IPS-18a (cell line): ENCODE data around the gene HRH3.

Experiments used
- H3K27ac ChIP-seq: one replicate; pipeline ENCODE4 v1.5.1; 2013; ENCODE audit warnings: low read length
- H3K27me3 ChIP-seq: one replicate; pipeline ENCODE4 v1.6.1; 2013; ENCODE audit warnings: mild to moderate bottlenecking, low read length; ENCODE audit not compliant: control insufficient read depth, insufficient read depth
- H3K36me3 ChIP-seq: one replicate; pipeline ENCODE4 v1.6.1; 2013; ENCODE audit warnings: low read depth, low read length; ENCODE audit not compliant: control insufficient read depth
- H3K4me1 ChIP-seq: one replicate; pipeline ENCODE4 v1.6.1; 2013; ENCODE audit warnings: low read depth, low read length; ENCODE audit not compliant: control insufficient read depth
- H3K4me3 ChIP-seq: one replicate; pipeline ENCODE4 v1.5.1; 2013; ENCODE audit warnings: low read length
- H3K9ac ChIP-seq: one replicate; pipeline ENCODE4 v1.6.1; 2013; ENCODE audit warnings: mild to moderate bottlenecking, low read length, moderate library complexity
- H3K9me3 ChIP-seq: one replicate; pipeline ENCODE4 v1.6.1; 2013; ENCODE audit warnings: low read depth, low read length; ENCODE audit not compliant: control insufficient read depth

The HRH3 gene

DNA sequence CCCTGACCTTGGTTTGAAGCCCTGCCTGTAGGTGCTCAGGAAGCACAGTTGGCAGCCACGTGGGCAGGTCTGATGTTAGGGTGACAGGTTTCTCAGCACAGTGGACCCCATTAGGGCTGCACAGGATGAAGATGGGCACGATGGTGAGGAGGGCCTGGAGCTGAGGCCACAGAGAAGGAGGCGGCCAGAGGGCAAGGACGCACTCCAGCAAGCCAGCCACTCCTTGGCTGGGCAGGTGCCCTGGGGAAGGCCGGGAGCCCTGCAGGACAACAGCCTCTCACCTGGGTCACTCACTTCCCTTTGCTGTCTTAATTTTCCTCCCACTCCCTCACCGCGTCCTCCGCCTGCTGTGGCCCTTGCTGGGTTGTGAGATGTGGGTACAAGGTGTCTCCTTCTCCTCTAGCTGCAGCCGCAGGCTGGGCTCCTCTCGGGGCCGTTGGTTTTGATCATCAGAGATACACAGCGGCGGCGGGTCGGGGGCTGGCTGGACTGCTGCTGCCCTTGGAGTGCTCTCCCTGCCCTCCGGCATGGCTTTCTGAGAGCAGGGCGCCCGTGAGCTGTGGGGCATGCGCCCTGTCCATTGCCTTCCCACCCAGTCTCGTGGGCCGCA, 23.9 kb upstream of the HRH3 start:
- no peak overlapping the region for H3K9ac ChIP-seq
- H3K27me3 ChIP-seq: no peaks in the 10 kb centered on the region
- no peaks in the 10 kb centered on the region for H3K9me3 ChIP-seq
- no peaks in the 10 kb centered on the region for H3K4me1 ChIP-seq
- no peaks in the 10 kb centered on the region for H3K36me3 ChIP-seq
- no peak overlapping the region for H3K27ac ChIP-seq
- H3K4me3 ChIP-seq: no peak overlapping the region

DNA sequence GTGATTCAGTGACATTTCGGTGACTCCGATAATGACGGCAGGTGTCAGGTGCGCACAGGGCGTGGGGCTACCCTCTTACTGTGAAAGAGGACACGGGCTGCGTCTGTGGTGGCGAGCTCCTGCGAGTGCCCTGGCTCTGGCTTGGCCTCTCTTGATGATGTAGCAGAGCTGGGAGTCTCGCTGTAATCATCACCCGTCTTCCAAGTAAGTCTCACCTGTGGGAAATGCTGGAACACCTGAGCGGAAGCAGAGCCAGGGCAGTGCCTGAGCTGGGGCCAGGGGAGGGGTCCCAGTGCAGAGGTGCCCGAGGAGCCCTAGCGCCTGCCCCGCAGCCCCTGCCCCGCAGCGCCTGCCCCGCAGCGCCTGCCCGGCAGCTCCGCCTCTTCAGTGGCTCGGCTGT, 23.0 kb upstream of the HRH3 start:
- H3K27ac ChIP-seq: no peak overlapping the region

DNA sequence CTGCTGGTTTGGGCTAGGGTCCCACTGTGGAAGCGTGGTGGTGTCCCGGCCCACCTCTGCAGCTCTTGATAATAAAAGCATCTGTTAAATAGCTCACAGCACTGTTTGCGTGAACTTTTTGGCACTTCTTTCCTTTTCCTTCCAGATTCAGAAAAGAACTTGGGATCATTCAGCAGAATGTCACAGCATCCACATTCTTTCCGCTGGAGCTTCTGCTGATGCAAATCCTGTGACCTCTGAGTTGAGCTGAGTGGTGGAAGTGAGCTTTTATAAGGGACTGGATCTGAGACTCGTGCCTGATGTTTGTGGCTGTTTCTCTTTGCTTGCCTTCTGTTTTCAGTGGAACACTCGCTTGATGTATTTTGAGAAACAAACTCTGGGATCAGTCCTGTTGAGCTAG, 22.1 kb upstream of the HRH3 start:
- Histone ChIP-seq H3K36me3 (no peaks in the 10 kb centered on the region), H3K9me3 (no peaks in the 10 kb centered on the region), H3K4me3 (no peak overlapping the region), H3K27me3 (no peaks in the 10 kb centered on the region), H3K9ac (no peak overlapping the region), H3K27ac (no peak overlapping the region), H3K4me1 (peaks cover 5% of the 10 kb centered on the region)

More for the DNA sequence above, 23.0 kb upstream of the HRH3 start:
- no peaks in the 10 kb centered on the region for H3K4me1 ChIP-seq
- no peak overlapping the region for H3K9ac ChIP-seq
- H3K36me3 ChIP-seq: no peaks in the 10 kb centered on the region
- H3K27me3 ChIP-seq: no peaks in the 10 kb centered on the region
- H3K4me3 ChIP-seq: no peak overlapping the region
- no peaks in the 10 kb centered on the region for H3K9me3 ChIP-seq

DNA sequence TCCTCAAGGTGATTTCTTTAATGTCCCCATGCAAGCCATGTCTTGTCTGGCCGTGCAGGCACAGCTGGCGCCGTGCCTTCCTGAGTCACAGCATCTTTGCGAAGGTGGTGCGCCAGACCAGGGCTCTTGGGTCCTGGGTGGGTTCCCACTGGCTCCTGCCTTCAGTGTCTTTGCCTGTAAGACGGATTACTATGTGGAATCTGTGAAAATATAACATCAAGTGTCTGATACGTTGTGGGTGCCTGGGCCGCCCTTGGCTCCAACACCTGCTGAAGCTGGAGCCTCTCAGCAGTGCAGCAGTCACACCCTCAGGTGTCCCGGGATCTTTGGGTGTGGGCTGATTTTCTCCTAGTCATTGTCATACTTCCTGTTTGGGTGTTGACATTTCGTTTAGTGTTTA, 21.4 kb upstream of the HRH3 start:
- no peaks in the 10 kb centered on the region for H3K36me3 ChIP-seq
- no peak overlapping the region for H3K27ac ChIP-seq
- no peaks in the 10 kb centered on the region for H3K27me3 ChIP-seq
- peaks cover 5% of the 10 kb centered on the region for H3K4me1 ChIP-seq
- H3K4me3 ChIP-seq: no peak overlapping the region
- H3K9ac ChIP-seq: no peak overlapping the region
- H3K9me3 ChIP-seq: no peaks in the 10 kb centered on the region

DNA sequence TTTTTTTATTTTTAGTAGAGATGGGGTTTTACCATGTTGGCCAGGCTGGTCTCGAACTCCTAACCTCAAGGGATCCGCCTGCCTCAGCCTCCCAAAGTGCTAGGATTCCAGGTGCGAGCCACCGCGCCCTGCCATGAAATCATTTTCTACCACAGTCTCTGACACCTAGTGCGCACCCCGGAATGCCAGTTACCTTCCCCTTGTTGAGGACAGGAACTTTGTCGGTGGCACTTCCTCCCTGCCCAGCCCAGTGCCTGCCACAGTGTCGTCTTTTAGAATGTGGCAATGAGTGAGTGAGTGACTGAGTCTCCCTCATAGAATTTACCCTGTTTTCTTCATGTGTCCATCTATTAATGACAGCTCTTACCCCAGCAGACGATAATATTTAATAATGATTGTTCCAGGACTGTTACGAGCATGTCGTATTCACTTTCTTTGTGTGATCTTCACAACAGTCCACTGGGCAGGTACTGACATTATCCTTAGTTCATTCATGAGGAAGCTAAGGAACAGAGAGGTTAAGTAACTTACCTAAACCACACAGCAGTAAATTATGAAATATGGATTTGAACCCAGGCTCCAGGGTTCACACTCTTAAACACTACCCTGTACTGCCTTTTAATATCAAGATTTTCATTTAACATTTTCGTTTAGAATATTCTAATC, 20.1 kb upstream of the HRH3 start:
- H3K36me3 ChIP-seq: no peaks in the 10 kb centered on the region
- no peaks in the 10 kb centered on the region for H3K27me3 ChIP-seq
- H3K9me3 ChIP-seq: no peaks in the 10 kb centered on the region
- H3K27ac ChIP-seq: no peak overlapping the region
- no peak overlapping the region for H3K4me3 ChIP-seq
- H3K4me1 ChIP-seq: peaks cover 5% of the 10 kb centered on the region
- no peak overlapping the region for H3K9ac ChIP-seq

DNA sequence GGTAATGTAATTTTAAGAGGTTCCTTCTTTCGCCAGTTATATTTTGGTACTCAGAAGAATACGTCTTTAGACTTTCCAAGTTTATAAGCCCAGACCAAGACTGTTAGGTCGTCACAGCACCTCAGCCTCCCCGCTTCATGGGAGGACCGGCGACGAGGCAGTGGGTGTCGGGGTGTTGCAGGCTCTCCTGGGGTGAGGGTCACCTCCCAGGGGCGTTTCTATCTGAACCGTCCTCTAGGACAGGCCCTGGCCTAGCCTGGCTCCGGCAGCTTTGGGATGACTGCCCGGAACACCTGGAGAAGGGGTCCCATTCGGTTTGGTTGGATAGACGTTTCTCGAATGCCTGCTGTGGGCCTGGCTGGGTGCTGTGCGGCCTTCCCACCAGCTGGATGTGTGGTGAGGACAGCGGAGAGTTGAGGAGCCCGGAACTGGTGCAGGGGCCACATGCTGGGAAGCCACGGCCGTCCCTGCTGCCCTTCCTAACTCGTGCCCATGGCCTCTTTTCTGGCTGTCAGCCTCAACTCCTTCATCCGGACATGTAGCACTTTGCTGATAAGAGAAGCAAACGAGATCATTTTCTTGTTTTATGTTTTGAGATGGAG, 19.3 kb upstream of the HRH3 start:
- peaks cover 5% of the 10 kb centered on the region for H3K4me1 ChIP-seq
- H3K27me3 ChIP-seq: no peaks in the 10 kb centered on the region
- no peaks in the 10 kb centered on the region for H3K9me3 ChIP-seq
- no peak overlapping the region for H3K27ac ChIP-seq
- peak overlapping the region; percentile 34 for H3K9ac ChIP-seq
- peak overlapping the region; percentile 74 for H3K4me3 ChIP-seq
- no peaks in the 10 kb centered on the region for H3K36me3 ChIP-seq

DNA sequence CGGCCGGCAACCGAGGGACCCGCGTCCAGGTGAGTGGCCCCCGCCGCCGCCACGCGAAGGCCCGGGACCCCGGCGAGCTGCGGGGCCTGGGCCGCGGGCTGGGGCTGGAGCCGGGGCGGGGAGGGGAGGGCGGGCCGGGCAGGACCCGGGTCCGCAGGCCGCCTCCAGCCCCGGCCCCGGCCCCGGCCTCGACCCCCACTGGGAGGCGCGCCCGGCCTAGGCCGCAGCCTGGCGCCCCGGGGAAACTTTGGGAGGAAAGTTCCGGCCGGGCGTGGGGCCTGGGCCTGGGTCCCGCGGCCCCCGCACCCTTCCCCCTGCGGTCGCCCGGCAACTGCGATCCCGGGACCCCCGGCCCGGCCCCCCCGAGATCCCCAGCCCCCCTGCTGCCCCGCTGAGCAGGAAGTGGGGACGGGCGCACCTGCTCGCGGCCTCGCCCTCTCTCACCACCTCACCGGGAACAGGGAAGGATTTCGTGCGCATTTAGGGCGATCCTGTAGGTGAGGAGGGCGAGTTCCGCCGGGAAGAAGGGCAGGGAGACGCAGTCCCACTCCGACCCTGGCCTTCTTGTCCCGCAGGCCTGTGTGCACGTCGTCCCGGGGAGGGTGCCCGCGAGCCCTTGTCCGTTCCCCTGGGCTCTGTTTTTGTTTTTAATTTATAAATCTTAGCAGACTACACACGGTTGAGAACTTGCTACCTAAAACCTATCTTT, 18.6 kb upstream of the HRH3 start:
- Histone ChIP-seq H3K27ac (no peak overlapping the region), H3K4me1 (peaks cover 5% of the 10 kb centered on the region), H3K27me3 (no peaks in the 10 kb centered on the region)

DNA sequence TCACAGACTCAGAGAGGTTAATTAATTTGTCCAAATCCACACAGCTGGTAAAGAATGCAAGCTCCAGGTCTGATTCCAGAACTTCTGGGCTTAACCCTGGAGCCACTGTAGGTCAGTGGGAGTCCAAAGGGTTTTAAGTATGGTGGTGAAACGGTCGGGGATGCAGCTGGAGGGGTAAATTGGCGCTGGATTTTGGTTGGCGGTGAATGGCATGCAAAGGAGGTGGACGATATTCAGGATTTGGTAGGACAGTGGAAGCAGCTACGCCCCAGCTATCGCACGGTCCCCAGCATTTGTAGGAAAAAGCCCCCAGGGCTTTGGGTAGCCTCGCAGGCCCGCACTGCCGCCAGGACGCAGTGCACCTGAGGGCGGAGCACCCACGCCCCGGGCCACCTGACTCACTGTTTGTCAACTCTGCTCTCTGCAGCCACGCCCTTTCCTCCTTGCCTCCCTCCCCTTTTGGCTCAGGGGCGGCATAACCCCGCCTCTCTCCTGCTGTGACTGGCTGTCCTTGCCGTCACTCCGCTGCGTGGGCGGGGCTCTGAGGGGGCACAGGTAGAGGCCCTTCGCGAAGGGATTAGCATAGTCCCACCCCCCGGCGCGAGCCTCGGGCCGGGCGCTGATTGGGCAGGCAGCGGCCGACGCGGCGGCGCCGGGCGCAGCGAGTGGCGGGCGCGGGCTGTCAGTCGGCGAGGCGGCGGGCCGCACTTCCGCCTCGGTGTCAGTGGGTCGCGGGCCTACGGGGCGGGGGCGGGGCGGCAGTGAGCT, 17.9 kb upstream of the HRH3 start, which contains the start of gene OSBPL2:
Gene OSBPL2 (plus strand): TSS at position 721 of the 768 bp plus-strand sequence. CDS start 17,664 bp downstream, outside the sequence.
- Histone ChIP-seq H3K36me3 (no peaks in the 10 kb centered on the region), H3K4me3 (peak within 1 kb of the TSS; percentile 74), H3K9me3 (no peaks in the 10 kb centered on the region), H3K9ac (peak within 1 kb of the TSS; percentile 34), H3K27me3 (no peaks in the 10 kb centered on the region), H3K4me1 (peaks cover 5% of the 10 kb centered on the region), H3K27ac (no peak within 1 kb of the TSS)

More for the DNA sequence above, 18.6 kb upstream of the HRH3 start:
- Histone ChIP-seq H3K36me3 (no peaks in the 10 kb centered on the region), H3K9ac (peak overlapping the region; percentile 34), H3K4me3 (peak overlapping the region; percentile 74), H3K9me3 (no peaks in the 10 kb centered on the region)

DNA sequence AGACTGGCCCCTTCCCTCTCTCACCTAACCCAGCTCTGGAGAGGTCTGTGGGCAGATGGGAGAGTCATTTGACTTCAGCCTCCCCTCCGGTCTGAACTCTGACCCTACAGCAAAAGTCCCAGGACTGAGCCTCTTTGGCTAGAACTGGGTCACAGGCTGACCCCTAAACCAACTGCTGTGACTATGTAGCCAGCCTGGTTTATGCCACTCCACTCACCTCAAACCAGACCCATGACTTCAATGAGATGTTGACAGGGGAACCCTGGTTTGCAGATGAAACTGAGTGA, 17.4 kb upstream of the HRH3 start:
- Histone ChIP-seq H3K4me3 (peak overlapping the region; percentile 52), H3K36me3 (no peaks in the 10 kb centered on the region), H3K27me3 (no peaks in the 10 kb centered on the region), H3K4me1 (peaks cover 5% of the 10 kb centered on the region), H3K27ac (no peak overlapping the region), H3K9ac (no peak overlapping the region), H3K9me3 (no peaks in the 10 kb centered on the region)

DNA sequence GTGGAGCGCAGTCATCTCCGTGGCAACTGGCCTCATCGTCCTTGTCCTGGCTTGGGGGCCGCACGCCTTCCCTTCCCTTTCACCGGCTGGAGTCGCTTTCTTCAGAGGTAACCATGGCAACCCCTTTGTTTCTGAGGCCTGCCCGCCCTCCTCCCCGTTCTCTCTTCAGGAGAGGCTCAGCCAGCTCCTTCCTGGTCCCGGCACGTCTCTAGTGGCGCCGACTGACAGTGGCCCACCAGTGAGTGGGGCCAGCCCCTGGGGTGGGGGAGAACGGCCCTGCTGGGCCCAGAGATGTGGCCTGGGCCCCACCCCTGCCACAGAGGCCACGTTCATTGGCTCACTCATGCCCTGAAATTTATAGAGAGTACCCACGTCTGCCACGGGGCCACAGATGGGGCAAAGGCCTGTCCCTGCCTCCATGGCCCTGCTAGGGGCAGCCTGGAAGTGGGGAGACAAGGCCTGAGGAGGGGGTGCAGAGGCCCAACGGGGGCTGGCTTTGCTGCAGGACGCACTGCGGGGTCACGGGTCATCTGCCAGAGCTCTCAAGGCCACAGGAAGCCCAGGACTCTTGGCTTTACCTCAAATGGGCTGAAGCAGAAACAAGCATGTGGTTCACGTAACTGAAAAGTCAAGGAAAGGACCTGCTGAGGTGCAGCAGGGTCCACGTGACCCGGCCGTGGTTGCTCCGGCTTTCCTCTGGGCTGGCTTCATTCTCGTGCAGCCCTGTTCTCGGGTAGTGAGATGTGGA, 16.9 kb upstream of the HRH3 start:
- no peak overlapping the region for H3K4me3 ChIP-seq
- H3K27me3 ChIP-seq: no peaks in the 10 kb centered on the region
- no peaks in the 10 kb centered on the region for H3K9me3 ChIP-seq
- H3K4me1 ChIP-seq: peaks cover 5% of the 10 kb centered on the region
- no peaks in the 10 kb centered on the region for H3K36me3 ChIP-seq
- no peak overlapping the region for H3K9ac ChIP-seq
- no peak overlapping the region for H3K27ac ChIP-seq
